IMR-90 (cell line): ENCODE measurements around the gene FMN2.

Experiments used
- CEBPB ChIP-seq: IDR thresholded peaks from 2 replicates; pipeline ENCODE4 v1.6.1; 2012; ENCODE audit warnings: low read depth, low read length, improper control_type of control experiment
- CTCF ChIP-seq: conservative IDR thresholded peaks from 2 replicates; pipeline ENCODE4 v1.5.1; 2012; ENCODE audit warnings: mild to moderate bottlenecking, low read depth, low read length, improper control_type of control experiment
- MAFK ChIP-seq: IDR thresholded peaks from 2 replicates; pipeline ENCODE4 v1.6.1; 2012; ENCODE audit warnings: low read depth, low read length, improper control_type of control experiment
- POLR2A ChIP-seq: IDR thresholded peaks from 2 replicates; pipeline ENCODE4 v1.6.1; 2012; ENCODE audit warnings: mild to moderate bottlenecking, low read depth, low read length
- RAD21 ChIP-seq: IDR thresholded peaks from 2 replicates; pipeline ENCODE4 v1.6.1; 2012; ENCODE audit warnings: low read length, improper control_type of control experiment
- RCOR1 ChIP-seq: IDR thresholded peaks from 2 replicates; pipeline ENCODE4 v1.6.1; 2012; ENCODE audit warnings: mild to moderate bottlenecking, low read length, improper control_type of control experiment; ENCODE audit not compliant: insufficient replicate concordance
- TF ChIP-seq, protein P1 (sequence below): fragments of 150-350 bp; IDR thresholded peaks from 2 replicates; pipeline ENCODE4 v1.6.1; 2016; ENCODE audit warnings: low read depth, mild to moderate bottlenecking, low read length, moderate library complexity, borderline replicate concordance

- TF ChIP-seq CTCF (no peak), RCOR1 (no peak), RAD21 (no peak), MAFK (no peak), POLR2A (no peak), CEBPB (no peak)
- TF ChIP-seq, protein P1, sequence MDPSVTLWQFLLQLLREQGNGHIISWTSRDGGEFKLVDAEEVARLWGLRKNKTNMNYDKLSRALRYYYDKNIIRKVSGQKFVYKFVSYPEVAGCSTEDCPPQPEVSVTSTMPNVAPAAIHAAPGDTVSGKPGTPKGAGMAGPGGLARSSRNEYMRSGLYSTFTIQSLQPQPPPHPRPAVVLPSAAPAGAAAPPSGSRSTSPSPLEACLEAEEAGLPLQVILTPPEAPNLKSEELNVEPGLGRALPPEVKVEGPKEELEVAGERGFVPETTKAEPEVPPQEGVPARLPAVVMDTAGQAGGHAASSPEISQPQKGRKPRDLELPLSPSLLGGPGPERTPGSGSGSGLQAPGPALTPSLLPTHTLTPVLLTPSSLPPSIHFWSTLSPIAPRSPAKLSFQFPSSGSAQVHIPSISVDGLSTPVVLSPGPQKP = no peak
Observed at GRCh38 chr1:240351690-240352089, 260.0 kb downstream of the FMN2 start.
